22Rv1 (cell line): ENCODE measurements around the gene EXOC2.

Experiments
- ZFX ChIP-seq: fragments of 450-650 bp; IDR thresholded peaks from 2 replicates; pipeline ENCODE4 v1.6.1; 2017; ENCODE audit warnings: antibody characterized with exemption, borderline replicate concordance
- TF ChIP-seq, protein P1 (sequence below): fragments of 450-650 bp; IDR thresholded peaks from 2 replicates; pipeline ENCODE4 v1.5.1; 2017; ENCODE audit warnings: mild to moderate bottlenecking

DNA sequence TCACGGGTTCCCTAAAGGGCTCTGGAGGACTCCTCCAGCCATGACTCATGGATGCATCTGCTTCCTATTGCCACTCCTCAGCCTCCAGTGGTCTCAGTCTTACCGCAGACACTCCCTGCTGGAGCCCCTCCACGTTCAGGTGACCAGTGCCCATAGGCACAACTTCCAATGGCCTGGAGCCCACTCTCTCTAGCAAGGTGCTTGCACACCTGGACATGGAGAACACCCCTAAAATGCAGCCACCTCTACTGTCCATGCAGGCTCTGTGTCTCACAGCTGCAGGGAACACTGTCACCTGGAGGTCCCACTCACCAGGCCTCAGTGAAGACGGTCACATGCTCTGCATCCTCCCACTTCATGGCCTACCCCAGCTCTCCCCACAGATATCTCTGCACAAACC, 72.0 kb downstream of the EXOC2 start:
- TF ChIP-seq, protein P1, sequence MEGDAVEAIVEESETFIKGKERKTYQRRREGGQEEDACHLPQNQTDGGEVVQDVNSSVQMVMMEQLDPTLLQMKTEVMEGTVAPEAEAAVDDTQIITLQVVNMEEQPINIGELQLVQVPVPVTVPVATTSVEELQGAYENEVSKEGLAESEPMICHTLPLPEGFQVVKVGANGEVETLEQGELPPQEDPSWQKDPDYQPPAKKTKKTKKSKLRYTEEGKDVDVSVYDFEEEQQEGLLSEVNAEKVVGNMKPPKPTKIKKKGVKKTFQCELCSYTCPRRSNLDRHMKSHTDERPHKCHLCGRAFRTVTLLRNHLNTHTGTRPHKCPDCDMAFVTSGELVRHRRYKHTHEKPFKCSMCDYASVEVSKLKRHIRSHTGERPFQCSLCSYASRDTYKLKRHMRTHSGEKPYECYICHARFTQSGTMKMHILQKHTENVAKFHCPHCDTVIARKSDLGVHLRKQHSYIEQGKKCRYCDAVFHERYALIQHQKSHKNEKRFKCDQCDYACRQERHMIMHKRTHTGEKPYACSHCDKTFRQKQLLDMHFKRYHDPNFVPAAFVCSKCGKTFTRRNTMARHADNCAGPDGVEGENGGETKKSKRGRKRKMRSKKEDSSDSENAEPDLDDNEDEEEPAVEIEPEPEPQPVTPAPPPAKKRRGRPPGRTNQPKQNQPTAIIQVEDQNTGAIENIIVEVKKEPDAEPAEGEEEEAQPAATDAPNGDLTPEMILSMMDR: no peak
- no peak for TF ChIP-seq ZFX
